Measurements from ENCODE around the gene KRTAP2-4.

GRCh38 chr17:41098042-41098441, 32.4 kb upstream of the KRTAP2-4 start, which contains the start of gene KRTAP4-8:
- TF ChIP-seq CTCF (IDR thresholded peaks at IDR 0.05) (no peak), POLR2AphosphoS5 (IDR thresholded peaks at IDR 0.05) (no peak), POLR2A (IDR thresholded peaks at IDR 0.05) (no peak), EP300 (IDR thresholded peaks at IDR 0.05) (no peak)

Measured in stomach (tissue), 4 donors.